Iris pigment epithelial cell (primary cell): Measurements from ENCODE around the gene OXGR1.
A peak's percentile ranks its signal among the peaks of the same experiment; 100 is the strongest.

Experiments
- DNase-seq: peaks from one replicate; pipeline ENCODE4 v3.0.0-alpha.2; 2011; ENCODE audit warnings: low read depth

The OXGR1 gene

GRCh38 chr13:96963786-96964475 lies 30.3 kb downstream of the OXGR1 start:
- no peak for DNase-seq

GRCh38 chr13:96960379-96960778 lies 33.9 kb downstream of the OXGR1 start:
- no peak for DNase-seq

GRCh38 chr13:96958286-96958891 lies 35.9 kb downstream of the OXGR1 start:
- DNase-seq = peak; percentile 46

- no peak for DNase-seq
Observed at GRCh38 chr13:96952595-96952994, 41.7 kb downstream of the OXGR1 start.

DNA sequence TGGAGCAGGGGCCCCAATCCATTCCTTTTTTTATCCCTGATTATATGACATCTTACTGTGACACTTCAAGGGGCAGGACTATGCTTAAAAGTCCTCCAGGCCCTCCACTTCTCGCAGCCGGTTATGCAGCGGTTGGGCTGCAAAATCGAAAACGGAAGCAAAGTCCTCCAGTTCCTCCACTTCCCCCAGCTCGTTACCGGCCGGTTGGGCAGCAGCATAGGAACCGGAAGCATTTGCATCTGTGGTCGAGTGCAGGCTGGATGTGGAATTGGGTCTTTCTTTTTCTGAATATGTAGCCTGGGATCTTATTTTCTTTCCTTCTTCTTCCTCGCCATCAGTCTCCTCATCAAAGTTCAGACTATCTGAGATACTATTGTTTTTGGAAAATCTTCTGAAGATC lies 46.1 kb downstream of the OXGR1 start:
- DNase-seq = no peak

DNA sequence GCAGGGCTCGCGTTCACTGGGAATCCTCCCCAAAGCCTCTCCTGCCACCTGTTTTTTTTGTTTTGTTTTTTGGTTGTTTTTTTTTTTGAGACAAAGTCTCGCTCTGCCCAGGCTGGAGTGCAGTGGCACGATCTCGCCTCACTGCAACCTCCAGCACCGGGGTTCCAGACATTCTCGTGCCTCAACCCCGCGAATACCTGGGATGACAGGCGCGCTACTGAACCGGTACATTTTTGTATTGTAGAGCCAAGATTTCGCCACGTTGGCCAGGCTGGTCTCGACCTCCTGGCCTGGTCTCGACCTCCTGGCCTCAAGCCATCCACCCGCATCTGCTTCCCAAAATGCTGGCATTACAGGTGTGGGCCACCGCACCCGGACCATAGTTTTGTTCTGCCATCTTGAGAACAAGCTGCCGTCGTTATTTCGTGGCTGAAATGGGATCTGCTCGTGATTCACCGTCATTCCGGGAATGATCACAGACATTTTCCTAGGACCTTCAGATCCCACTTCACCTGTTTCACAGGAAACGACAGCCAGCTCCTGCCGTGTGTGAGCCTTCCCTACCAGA lies 46.8 kb downstream of the OXGR1 start:
- no peak for DNase-seq

GRCh38 chr13:96946709-96947311 lies 47.5 kb downstream of the OXGR1 start:
- DNase-seq = no peak

DNA sequence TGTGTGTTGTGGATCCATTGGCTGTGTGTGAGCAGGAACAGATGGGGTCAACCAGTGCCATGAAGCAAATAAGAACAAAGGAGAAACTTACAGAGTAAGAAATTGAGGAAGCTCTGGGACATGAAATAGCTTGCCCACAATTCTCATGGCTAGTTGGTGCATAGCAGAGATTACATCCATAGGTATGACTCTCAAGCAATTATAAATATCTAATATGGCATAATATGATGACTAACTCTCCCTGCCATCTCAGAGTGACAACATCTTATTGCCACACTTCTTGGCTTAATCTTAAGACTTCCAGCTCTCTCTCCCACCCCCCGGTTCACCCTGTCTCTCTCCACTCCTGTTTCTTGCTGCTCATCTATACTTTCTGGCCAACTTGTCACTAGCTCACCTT lies 53.3 kb downstream of the OXGR1 start:
- DNase-seq = peak; percentile 4

GRCh38 chr13:96935901-96936300 lies 58.4 kb downstream of the OXGR1 start:
- no peak for DNase-seq
